DMS 273 treated with DMSO at 0.1 percent for 48 hours (cell line): ENCODE measurements around the gene CPD.
"Not testable (repeated sequence)": the region's sequence is repeated elsewhere in the genome, so short reads cannot be mapped to it uniquely, and the experiment has no call there.

Experiments used
- DNase-seq: peaks from one replicate; lab custom pipeline; 2025; lab: John Stamatoyannopoulos, UW

The CPD gene

GRCh38 chr17:30429155-30429554 is 50.4 kb downstream of the CPD start:
- DNase-seq: no peak

- peak; percentile 56 for DNase-seq
Measured at GRCh38 chr17:30433514-30433913, 54.8 kb downstream of the CPD start.

DNA sequence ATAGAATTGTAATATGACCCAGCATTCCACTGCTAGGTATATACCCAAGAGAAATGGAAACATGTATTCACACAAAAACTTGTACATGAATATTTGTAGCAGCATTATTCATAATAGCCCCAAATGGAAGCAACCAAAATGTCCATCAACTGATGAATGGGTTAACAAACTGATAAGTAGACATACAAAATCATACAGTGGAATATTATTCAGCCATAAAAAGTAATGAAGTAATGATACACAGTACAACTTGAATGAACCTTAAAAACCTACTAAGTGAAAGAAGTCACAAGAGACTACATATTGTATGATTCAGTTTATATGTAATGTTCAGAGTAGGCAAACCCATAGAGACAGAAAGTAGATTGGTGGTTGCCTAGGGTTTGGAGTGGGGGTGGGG is 58.0 kb downstream of the CPD start:
- DNase-seq: no peak

DNA sequence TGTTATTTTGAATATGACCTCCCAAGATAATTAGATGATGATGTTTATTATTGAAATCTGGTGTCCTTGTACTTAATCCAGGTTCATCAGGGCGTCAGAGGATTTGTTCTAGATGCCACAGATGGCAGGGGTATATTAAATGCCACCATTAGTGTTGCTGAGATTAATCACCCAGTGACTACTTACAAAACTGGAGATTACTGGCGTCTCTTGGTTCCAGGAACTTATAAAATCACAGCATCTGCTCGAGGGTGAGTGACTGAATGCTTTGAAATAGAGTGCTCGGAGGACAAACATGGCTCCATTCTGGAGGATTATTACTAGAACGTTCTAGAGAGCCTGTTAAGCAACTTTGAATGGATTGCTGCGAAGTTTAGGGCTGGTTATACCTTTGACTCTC is 65.0 kb downstream of the CPD start:
- DNase-seq: peak; percentile 60

GRCh38 chr17:30446640-30447039 is 67.9 kb downstream of the CPD start:
- DNase-seq: not testable (repeated sequence)

- DNase-seq: peak; percentile 6
Measured at GRCh38 chr17:30449480-30449879, 70.8 kb downstream of the CPD start.

DNA sequence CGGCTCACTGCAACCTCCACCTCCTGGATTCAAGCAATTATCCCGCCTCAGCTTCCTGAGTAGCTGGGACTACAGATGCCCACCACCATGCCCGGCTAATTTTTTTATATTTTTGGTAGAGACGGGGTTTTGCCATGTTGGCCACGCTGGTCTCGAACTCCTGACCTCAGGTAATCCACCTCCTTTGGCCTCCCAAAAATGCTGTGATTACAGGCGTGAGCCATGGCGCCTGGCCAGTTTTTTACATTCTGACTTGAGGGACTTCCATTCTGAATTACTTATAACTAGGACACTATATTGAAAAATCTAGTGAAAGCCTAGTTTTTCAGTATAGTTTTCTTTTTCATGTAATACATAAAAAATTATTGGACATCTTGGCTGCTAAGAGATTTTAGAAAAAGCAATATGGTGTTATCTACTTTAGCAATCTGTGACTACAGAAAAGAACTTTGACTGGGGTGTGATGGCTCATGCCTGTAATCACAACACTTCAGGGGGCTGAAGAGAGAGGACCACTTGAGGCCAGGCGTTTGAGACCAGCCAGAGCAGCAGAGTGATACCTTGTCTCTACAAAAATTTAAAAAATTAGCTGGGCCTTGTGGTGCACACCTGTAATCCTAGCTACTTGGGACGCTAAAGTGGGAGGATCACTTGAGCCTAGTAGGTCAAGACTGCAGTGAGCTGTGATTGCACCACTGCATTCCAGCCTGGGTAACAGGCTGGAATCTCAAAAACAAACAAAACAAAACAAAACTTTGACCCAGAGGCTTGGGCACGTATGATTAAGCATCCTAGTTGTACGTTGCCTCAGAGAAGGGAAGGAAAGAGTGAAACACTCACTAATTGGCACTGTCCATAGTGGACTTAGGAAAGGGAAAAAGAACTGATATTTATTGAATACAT is 71.6 kb downstream of the CPD start:
- no peak for DNase-seq

- no peak for DNase-seq
Measured at GRCh38 chr17:30454635-30455034, 75.9 kb downstream of the CPD start.

DNA sequence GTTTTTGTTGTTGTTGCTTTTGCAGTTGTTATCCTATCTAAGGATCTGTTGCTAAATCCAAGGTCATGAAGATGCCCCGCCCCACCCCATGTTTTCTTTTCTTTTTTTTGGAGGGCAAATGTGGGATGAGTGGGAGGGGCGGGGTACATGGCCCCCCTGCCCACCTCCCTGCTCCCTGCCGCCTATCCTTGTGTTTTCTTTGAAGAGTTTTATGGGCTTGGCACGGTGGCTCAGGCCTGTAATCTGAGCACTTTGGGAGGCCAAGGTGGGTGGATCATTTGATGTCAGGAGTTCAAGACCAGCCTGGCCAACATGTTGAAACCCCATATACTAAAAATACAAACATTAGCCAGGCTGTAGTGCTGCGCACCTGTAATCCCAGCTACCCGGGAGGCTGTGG is 79.6 kb downstream of the CPD start:
- DNase-seq: no peak

GRCh38 chr17:30458797-30459413 is 80.2 kb downstream of the CPD start:
- not testable (repeated sequence) for DNase-seq

GRCh38 chr17:30468465-30468864 is 89.7 kb downstream of the CPD start:
- no peak for DNase-seq

DNA sequence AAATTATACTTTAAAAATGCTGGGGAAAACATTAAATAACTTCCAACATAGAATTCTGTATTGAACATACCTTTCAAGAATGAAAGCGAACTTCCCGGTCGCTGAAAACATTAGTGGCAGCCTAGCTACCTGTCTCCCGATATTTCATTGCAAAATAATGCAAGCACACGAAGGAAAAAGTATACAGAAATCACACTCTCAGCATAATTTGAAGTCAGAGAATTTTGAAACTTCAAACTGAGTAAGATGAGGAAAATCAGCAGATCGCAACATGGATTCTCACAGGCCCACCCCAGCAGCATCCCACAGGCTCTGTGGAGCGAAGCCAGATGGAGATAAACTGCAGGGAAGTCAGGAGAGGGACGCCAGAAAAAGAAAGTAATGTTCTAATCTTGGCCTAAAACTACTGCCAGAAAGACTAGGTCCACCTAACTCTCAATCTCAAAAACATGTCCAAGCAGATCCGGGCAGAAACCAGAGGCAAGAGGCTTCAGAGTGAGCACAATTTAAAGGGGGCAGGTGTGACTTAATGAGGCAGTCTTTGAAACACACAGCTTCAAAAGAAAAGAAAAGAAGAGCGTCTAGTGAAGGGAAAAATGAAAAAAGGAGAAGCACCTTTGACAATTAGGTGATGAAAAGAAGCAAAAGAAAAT is 93.6 kb downstream of the CPD start:
- DNase-seq: no peak

GRCh38 chr17:30475206-30475605 is 96.5 kb downstream of the CPD start:
- no peak for DNase-seq

DNA sequence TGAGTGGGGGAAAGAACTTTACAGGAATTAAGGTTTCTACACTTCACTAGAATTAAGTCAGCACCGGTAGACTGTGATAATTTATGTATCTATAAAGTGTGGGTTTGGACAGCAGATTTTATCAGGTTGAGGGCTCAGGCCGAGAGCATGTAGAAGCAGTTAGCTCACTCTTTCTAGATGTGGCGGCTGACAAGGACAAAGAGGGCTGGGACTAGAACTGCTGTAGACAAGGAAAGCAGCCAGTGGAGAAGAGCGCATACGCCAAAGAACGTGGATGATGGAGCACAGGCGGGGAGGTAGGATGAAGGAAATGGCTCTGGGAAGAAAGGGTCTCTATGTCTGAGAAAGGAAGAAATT is 98.0 kb downstream of the CPD start:
- peak; percentile 45 for DNase-seq

DNA sequence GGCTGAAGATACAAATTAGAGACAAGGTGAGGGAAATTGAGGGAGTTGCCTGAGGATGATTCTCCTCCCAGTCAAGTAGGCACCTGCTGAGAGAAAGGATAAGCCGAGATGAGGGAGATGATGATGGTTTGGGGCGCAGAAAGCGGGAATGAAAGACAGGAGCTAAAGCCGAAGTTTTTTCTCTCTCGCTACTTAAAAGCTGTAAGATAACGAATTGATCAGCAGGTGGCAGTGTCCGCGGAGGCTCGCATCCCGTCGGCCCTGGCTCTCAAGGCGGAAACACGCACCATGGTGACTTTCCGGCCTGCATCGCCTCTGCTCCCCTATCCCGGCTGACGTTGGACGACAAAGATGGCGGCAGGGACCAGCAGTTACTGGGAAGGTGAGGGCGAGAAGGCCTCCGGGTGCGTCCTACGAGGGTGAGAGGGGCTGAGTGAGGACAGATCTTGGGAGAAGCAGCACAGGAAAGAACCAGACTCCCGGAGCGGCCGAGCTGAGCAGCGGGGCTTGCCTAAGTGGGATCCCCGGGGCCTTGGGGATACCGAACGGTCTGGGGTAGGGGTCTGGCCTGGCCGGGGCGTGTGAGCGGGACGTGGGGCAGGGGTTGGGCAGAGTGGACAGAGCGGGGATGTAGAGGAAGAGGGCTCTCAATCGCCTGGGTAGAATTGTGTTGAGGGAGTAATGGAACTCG is 98.5 kb downstream of the CPD start, which contains the start of gene GOSR1:
Gene GOSR1, plus strand, starts transcription at position 326 of the 691 bp plus-strand sequence. Its CDS starts 26 bp downstream, at position 352.
- peak; percentile 91 for DNase-seq

DNA sequence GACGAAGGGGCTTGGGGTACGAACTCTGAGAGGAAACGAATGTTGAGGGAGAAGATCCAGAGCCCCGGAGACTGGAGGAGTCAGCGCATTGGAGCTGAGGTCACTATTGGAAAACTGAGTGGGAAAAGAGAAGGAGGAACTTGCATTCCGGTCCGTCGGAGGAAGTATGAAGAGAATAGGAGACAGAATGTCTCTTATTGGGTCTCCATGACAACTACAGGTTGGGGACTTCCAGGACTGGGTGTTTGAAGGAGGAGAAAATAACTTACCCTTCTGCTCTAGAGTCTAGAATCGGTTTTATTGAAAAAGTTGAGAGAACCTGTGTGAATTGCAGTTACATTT is 99.0 kb downstream of the CPD start:
- DNase-seq: no peak

DNA sequence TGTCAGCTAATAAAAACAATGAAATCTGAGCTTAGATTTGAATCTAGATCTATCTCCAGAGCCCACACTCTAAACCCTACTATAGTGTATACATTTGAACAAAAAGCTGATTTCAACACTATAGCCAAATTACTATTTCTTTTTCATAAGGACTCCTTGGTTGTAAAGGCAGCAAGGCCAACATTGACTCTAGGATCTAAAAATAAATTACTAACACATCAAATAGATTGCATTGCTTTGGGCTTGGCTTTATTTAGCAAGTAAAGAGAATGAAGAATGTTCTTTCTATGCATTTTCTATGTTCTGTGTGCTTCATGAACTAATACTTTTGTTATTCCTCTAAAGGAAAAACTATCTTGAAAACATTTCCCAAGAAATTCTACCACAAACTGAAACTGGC is 103.8 kb downstream of the CPD start:
- no peak for DNase-seq

DNA sequence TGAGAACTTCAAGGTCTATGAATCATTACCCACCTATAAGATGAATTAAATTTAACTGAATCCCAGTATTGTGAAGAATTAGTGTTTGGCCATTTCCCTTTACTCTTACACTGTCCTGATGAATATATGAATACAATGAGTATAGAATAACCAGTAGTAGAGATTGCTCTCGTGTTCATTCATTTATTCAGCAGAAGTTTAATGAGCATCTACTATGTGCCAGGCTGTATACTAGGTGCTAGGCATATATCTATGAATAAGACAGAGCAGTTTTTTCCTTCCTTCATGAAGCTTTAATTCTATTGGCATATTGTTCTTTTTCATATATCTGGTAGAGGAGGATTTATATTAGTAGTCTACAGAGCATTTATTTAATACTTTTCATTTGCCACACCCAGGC is 104.4 kb downstream of the CPD start:
- DNase-seq: no peak

GRCh38 chr17:30493780-30494179 is 115.1 kb downstream of the CPD start:
- DNase-seq: no peak

GRCh38 chr17:30495586-30495985 is 116.9 kb downstream of the CPD start:
- DNase-seq: no peak

- no peak for DNase-seq
Measured at GRCh38 chr17:30503558-30503957, 124.8 kb downstream of the CPD start.

DNA sequence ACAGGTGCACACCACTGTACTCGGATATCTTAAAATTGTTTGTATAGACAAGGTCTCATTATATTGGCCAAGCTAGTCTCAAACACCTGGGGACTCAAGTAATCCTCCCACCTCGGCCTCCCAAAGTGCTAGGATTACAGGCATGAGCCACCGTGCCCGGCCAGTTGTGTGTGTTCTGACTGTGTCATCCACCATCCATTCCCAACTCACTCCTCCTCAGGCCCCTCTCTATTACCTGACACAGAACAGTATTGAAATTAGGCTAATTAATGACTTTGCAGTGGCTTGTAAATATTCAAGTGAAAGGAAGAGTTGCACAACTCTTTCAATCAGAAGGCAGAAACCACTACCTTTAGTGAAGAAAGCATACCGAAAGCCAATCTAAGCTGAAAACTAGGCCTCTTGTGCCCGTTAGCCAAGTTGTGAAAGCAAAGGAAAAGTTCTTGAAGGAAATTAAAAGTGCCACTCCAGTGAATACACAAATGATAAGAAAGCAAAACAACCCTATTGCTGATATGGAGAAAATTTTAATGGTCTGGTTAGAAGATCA is 127.2 kb downstream of the CPD start:
- DNase-seq: no peak
